ENCODE measurements around the gene CARTPT.

GRCh38 chr5:71677977-71678376, 41.1 kb upstream of the CARTPT start:
- TF ChIP-seq CTCF (IDR thresholded peaks at IDR 0.05), result no peak
- TF ChIP-seq POLR2A (IDR thresholded peaks at IDR 0.05), result no peak
- no peak for TF ChIP-seq EP300 (IDR thresholded peaks at IDR 0.05; ENCODE audit: low read depth)
- TF ChIP-seq POLR2AphosphoS5 (IDR thresholded peaks at IDR 0.05), result no peak

Measured in transverse colon (tissue), 4 donors.